Choroid plexus epithelial cell (primary cell): Measurements from ENCODE around the gene DENND1B.

ENCODE experiments used
- DNase-seq: peaks from one replicate; pipeline ENCODE4 v3.0.0-alpha.2; 2010; ENCODE audit warnings: low read depth
- H3K4me3 ChIP-seq: 2 replicates; pipeline ENCODE4 v1.5.1; 2011; ENCODE audit warnings: low read depth, mild to moderate bottlenecking, control low read depth, low read length, moderate library complexity
- TF ChIP-seq, protein P1 (sequence below): conservative IDR thresholded peaks from 2 replicates; pipeline ENCODE4 v1.5.1; 2011; ENCODE audit warnings: low read depth, mild to moderate bottlenecking, control low read depth, inconsistent platforms, low read length, moderate library complexity

The DENND1B gene

DNA sequence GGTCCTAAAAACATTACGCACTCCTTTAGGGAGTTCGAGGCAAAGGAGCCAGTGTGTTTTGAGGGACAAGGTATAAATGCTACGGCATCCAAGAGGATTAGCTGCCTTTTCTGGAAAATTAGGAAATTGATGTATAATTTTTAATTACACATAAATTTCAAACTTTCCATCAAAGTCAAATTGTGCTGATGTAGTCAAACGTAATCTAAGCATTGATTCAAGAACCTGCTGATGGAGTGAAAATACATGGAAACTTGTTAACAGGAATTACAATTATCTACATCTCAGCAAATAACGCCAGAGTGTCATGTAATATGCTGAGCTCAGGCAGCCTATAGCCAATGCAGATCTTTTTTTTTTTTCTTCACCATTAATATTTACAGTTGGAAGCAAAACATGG, 312.7 kb downstream of the DENND1B start:
- no peak overlapping the region for H3K4me3 ChIP-seq
- TF ChIP-seq, protein P1, sequence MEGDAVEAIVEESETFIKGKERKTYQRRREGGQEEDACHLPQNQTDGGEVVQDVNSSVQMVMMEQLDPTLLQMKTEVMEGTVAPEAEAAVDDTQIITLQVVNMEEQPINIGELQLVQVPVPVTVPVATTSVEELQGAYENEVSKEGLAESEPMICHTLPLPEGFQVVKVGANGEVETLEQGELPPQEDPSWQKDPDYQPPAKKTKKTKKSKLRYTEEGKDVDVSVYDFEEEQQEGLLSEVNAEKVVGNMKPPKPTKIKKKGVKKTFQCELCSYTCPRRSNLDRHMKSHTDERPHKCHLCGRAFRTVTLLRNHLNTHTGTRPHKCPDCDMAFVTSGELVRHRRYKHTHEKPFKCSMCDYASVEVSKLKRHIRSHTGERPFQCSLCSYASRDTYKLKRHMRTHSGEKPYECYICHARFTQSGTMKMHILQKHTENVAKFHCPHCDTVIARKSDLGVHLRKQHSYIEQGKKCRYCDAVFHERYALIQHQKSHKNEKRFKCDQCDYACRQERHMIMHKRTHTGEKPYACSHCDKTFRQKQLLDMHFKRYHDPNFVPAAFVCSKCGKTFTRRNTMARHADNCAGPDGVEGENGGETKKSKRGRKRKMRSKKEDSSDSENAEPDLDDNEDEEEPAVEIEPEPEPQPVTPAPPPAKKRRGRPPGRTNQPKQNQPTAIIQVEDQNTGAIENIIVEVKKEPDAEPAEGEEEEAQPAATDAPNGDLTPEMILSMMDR, result no peak
- no peak for DNase-seq
